ENCODE measurements around the gene NGF. TPM values are rescaled to one million over a fixed set of nuclear protein-coding genes. Genes with fewer than 3 reads are reported as not detected.
"Not testable (repeated sequence)": the region's sequence is repeated elsewhere in the genome, so short reads cannot be mapped to it uniquely, and the experiment has no call there.

Gene NGF
- total RNA-seq, 4 donors from 2014 or later: 0.42 to 1.4 (median 0.84) TPM; not detected in 1

DNA sequence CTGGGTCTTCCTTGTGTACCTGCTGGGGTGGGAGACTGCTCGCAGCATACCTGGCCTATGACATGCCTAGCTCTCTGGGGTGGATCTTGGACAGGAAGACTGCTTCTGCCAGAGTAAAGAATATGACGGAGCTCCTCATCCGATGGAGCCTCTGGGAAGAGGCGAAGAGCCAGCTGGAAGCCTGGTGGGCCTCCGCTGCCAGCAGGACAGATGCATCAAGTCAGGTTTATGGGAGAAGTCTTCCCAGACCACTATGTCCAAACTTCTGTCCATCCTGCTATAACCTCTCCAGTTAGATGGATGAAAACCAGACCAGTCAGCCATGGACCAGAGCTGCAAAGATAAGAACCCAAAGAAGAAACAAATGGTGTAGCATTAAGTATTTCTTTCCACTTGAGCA lies 27.7 kb upstream of the NGF start:
- no peak for DNase-seq (ENCODE audit: low spot score in 2 of 2)
- intact Hi-C loops (cut with DNase I; ENCODE audit: low total_unique reads): no loop called here
- no peak overlapping the region for H3K4me3 ChIP-seq (ENCODE audit: low read depth, poor library complexity, severe bottlenecking)
- TF ChIP-seq POLR2A (IDR thresholded peaks at IDR 0.05): no peak
- TF ChIP-seq, protein P1, sequence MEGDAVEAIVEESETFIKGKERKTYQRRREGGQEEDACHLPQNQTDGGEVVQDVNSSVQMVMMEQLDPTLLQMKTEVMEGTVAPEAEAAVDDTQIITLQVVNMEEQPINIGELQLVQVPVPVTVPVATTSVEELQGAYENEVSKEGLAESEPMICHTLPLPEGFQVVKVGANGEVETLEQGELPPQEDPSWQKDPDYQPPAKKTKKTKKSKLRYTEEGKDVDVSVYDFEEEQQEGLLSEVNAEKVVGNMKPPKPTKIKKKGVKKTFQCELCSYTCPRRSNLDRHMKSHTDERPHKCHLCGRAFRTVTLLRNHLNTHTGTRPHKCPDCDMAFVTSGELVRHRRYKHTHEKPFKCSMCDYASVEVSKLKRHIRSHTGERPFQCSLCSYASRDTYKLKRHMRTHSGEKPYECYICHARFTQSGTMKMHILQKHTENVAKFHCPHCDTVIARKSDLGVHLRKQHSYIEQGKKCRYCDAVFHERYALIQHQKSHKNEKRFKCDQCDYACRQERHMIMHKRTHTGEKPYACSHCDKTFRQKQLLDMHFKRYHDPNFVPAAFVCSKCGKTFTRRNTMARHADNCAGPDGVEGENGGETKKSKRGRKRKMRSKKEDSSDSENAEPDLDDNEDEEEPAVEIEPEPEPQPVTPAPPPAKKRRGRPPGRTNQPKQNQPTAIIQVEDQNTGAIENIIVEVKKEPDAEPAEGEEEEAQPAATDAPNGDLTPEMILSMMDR (IDR thresholded peaks at IDR 0.05): no peak
- 75 to 76% methylated on average over 5 of the region's 5 CpGs for WGBS, 2 donors

DNA sequence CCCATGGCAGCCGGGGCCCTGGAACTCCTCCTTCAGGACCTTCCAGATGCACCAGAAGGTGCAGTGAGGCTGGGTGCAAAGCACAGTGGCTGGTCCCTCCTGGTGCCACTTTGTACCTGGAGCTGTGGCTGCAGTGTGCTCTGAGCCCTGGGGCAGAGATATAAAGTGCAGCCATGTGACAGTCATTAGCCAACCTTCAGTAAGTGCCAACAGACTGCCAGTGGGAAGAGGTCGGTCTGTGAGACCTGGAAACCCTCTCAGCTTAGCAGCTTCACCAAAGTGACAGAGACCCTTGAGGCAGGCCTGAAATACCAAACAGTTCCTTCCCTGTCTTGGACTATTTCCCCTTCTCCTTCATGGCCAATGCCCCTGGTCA lies 26.7 kb upstream of the NGF start:
- TF ChIP-seq POLR2A (IDR thresholded peaks at IDR 0.05): no peak
- TF ChIP-seq, protein P1 (IDR thresholded peaks at IDR 0.05): no peak
- H3K4me3 ChIP-seq (ENCODE audit: low read depth, poor library complexity, severe bottlenecking): no peak overlapping the region
- intact Hi-C loops (cut with DNase I; ENCODE audit: low total_unique reads): no loop called here
- DNase-seq (ENCODE audit: low spot score in 2 of 2): no peak
- WGBS, 2 donors: 72 to 80% methylated on average over 2 of the region's 2 CpGs

DNA sequence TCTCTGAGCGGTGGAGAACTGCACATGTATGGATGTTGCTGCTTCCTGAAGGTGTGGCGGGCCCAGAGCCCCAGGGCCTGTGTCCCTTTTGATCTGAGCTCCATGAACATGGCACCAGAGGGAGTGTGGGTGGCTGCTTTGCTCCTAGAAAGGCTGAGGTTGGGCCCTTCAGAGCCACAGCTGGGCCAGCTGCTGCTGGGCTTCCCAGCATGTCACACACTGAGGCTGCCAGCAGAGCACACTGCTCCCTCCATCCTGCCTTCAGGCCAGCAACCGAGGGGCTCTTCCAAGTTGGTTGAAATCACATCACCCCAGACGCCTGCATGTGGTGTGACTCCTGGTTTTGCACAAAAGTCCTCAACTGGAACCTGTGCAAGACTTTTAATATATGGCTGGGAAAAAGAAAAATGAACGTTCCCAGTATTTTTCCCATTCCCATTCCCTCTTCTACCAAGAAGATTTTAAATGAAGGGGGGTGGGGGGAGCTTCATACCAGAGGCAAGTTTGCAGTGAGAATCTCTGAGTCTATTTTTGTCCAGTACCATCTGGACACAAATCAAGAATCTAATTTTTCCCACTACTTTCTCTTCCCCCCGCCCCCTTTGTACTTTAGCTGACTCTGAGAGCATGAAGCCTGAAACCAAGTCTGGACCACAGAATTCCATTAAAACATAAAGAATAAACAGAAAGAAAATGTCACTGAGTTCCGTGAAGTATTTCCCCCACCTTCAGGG lies 26.2 kb upstream of the NGF start:
- intact Hi-C loops (cut with DNase I; ENCODE audit: low total_unique reads): no loop called here
- TF ChIP-seq, protein P1 (IDR thresholded peaks at IDR 0.05): no peak
- no peak for TF ChIP-seq POLR2A (IDR thresholded peaks at IDR 0.05)
- DNase-seq (ENCODE audit: low spot score in 2 of 2): no peak
- no peak overlapping the region for H3K4me3 ChIP-seq (ENCODE audit: low read depth, poor library complexity, severe bottlenecking)
- WGBS, 2 donors: 65 to 68% methylated on average over 7 of the region's 7 CpGs

DNA sequence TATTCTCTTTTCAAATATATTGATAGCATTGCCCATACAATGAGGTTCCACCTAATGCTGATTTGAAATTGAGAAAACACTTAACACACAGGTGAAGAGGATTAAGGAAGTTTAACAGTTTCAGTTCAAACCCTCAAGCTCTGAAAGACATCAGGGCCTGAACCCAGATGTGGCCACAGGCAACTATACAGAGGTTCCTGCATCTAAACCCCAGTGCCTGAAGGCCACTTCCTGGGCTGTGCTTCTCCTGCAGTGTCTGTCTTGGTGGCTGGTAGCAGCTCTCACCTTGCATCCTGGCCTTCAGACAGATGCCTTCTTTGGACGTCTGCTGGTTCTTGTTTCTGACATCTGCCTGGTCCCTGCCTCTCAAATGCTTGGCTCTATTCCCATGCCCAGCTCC lies 25.1 kb upstream of the NGF start:
- no peak for TF ChIP-seq POLR2A (IDR thresholded peaks at IDR 0.05)
- TF ChIP-seq, protein P1 (IDR thresholded peaks at IDR 0.05): no peak
- WGBS, 2 donors: 77 to 85% methylated on average over 1 of the region's 1 CpG
- intact Hi-C loops (cut with DNase I; ENCODE audit: low total_unique reads): no loop called here
- DNase-seq (ENCODE audit: low spot score in 2 of 2): no peak
- H3K4me3 ChIP-seq (ENCODE audit: low read depth, poor library complexity, severe bottlenecking): no peak overlapping the region

DNA sequence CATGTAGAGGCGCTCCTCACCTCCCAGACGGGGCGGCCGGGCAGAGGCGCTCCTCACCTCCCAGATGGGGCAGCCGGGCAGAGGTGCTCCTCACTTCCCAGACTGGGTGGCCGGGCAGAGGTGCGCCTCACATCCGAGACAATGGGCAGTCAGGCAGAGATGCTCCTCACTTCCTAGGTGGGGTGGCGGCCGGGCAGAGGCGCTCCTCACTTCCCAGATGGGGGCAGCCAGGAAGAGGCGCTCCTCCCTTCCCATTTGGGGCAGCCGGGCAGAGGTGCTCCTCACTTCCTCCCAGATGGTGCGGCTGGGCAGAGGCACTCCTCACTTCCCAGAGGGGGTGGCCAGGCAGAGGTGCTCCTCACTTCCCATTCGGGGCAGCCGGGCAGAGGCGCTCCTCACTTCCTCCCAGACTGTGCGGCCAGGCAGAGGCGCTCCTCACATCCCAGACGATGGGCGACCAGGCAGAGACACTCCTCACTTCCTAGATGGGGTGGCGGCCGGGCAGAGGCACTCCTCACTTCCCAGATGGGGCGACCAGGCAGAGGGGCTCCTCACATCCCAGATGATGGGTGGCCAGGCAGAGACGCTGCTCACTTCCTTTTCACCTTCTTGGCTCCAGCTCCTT lies 22.6 kb upstream of the NGF start:
- DNase-seq (ENCODE audit: low spot score in 2 of 2); intact Hi-C loops (cut with DNase I; ENCODE audit: low total_unique reads); H3K4me3 ChIP-seq (ENCODE audit: low read depth, poor library complexity, severe bottlenecking): not testable (repeated sequence)
- WGBS, 2 donors: 89 to 95% methylated on average over 20 to 25 of the region's 26 CpGs

DNA sequence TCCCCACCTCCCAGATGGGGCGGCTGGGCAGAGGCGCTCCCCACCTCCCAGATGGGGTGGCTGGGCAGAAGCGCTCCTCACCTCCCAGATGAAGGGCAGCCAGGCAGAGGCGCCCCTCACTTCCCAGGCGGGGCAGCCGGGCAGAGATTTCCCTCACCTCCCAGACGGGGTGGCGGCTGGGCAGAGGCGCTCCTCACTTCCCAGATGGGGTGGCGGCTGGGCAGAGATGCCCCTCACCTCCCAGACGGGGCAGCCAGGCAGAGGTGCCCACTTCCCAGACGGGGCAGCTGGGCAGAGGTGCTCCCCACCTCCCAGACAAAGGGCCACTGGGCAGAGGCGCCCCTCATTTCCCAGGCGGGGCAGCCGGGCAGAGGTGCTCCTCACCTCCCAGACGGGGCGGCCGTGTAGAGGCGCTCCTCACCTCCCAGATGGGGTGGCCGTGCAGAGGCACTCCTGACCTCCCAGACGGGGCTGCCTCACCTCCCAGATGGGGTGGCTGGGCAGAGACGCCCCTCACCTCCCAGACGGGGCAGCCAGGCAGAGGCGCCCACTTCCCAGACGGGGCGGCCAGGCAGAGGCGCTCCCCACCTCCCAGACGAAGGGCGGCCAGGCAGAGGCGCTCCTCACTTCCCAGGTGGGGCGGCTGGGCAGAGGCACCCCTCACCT lies 21.9 kb upstream of the NGF start:
- intact Hi-C loops (cut with DNase I; ENCODE audit: low total_unique reads): loop anchor here (5.0 kb wide), 1 partner anchor 973 kb away; no protein-coding TSS in a partner anchor
- not testable (repeated sequence) for DNase-seq (ENCODE audit: low spot score in 2 of 2); H3K4me3 ChIP-seq (ENCODE audit: low read depth, poor library complexity, severe bottlenecking)
- WGBS, 2 donors: 89 to 90% methylated on average over 14 to 31 of the region's 31 CpGs

All from lower leg skin (tissue), 4 donors.